Gastroesophageal sphincter (tissue), 3 donors: ENCODE measurements around the gene VTI1A.

Experiments
- EP300 ChIP-seq: sonication (generic); formaldehyde crosslinking; IDR thresholded peaks from one replicate; pipeline ENCODE4 v1.6.1; 2017; ENCODE audit warnings: antibody characterized with exemption, mild to moderate bottlenecking
- POLR2A ChIP-seq, 2 donors: fragments of 450-650 bp; IDR thresholded peaks; one replicate each; pipeline ENCODE4 v1.6.1; 2017; ENCODE audit warnings: antibody characterized with exemption in 2 of 2, mild to moderate bottlenecking in 2 of 2, moderate library complexity in 1 of 2
- POLR2AphosphoS5 ChIP-seq: sonication (generic); formaldehyde crosslinking; IDR thresholded peaks from one replicate; pipeline ENCODE4 v1.6.1; 2017; ENCODE audit warnings: antibody characterized with exemption
- TF ChIP-seq, protein P1 (sequence below), 4 experiments: fragments of 200-600 bp in 2 of 4; fragments of 450-650 bp in 2 of 4; sonication (generic) in 1 of 4; IDR thresholded peaks; one replicate each; pipeline ENCODE4 v1.5.1; 2017 to 2019; ENCODE audit warnings: antibody characterized with exemption in 4 of 4, mild to moderate bottlenecking in 2 of 4, moderate library complexity in 2 of 4

GRCh38 chr10:112779025-112779770 is 332.2 kb downstream of the VTI1A start:
- TF ChIP-seq, protein P1, sequence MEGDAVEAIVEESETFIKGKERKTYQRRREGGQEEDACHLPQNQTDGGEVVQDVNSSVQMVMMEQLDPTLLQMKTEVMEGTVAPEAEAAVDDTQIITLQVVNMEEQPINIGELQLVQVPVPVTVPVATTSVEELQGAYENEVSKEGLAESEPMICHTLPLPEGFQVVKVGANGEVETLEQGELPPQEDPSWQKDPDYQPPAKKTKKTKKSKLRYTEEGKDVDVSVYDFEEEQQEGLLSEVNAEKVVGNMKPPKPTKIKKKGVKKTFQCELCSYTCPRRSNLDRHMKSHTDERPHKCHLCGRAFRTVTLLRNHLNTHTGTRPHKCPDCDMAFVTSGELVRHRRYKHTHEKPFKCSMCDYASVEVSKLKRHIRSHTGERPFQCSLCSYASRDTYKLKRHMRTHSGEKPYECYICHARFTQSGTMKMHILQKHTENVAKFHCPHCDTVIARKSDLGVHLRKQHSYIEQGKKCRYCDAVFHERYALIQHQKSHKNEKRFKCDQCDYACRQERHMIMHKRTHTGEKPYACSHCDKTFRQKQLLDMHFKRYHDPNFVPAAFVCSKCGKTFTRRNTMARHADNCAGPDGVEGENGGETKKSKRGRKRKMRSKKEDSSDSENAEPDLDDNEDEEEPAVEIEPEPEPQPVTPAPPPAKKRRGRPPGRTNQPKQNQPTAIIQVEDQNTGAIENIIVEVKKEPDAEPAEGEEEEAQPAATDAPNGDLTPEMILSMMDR (IDR thresholded peaks at IDR 0.05), result no peak
- TF ChIP-seq POLR2A (IDR thresholded peaks at IDR 0.05) (no peak), EP300 (no peak), POLR2AphosphoS5 (no peak)
